HG03159 (cell line): ENCODE data around the gene VIM.

ENCODE experiments used
- ATAC-seq: cut with Tn5 transposase; IDR thresholded peaks from one replicate; pipeline ENCODE4 v1.9.1; 2021; ENCODE audit warnings: mild to moderate bottlenecking, moderate library complexity; ENCODE audit not compliant: unreplicated experiment

The VIM gene

DNA sequence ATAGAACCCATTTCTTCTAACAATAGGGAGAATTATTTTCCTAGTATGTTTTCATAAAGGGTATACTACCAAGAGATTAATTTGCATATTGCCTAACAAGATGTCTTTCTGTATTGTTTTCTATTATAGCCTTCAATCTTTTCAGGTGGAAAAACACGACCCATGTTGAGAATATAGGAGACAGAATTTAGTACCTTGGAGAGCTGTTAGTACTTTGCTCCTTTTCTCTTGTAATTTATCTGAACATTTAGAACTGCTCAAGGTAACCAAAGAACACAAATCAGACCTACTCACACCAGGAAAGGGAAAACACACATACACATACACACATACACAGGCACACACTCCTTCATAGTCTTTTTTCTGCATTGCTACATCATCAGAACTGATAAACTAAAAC, 18.7 kb upstream of the VIM start:
- ATAC-seq = no peak

DNA sequence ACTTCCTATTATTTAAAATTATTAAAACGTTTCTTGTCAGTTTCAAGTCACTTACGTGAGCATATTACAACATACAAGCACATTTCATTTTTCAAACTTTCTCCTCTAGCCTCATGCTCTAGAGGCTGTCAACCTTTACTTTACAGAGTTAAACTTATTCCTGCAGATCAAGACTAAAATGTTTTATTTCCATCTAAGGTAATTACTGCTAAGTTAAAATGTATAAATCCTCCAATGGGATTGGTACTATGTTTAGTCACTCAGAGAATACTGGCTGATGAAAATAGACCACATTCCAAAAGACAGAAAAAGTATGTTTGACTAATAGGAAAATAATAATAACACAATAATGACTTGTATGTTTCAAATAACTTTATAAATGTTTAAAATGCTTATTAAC, 18.2 kb upstream of the VIM start:
- no peak for ATAC-seq

DNA sequence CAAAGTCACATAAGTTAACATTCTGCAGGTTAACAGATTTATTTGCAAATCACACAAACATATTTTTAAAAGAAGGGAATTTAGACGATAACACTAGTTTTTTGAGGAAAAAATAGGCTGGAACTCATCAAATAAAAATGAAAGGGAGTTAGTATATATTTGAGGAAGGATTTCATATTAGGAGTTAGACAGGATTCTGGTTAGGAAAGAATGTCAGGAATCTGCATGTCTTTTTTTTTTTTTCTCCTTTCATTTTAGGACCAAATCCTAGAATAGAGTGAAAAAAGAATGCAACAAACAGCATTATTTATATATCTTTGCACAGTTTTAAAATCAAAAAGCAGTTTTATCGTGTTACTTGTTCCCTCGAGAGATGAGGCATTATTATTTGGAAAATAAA, 17.7 kb upstream of the VIM start:
- no peak for ATAC-seq

DNA sequence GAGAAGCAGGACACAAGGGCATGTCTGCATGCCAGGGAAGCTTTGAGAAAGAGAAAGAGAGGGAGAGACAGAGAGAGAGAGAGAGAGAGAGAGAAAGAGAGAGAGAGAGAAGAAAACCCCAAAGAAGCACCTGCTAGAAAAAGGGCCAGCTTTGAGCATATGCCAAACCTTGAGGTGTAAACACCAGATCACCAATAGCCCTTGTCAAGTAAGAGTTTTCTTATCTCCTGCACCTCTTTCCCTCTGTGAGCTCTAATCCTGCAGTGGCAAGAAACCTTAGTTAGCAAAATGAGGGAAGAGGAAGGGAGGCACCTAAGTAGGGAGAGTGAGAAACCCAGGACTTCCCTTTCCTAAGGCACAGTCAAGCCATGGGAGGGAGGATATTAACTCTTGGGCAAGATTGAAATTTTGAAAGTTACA, 15.2 kb upstream of the VIM start:
- no peak for ATAC-seq

DNA sequence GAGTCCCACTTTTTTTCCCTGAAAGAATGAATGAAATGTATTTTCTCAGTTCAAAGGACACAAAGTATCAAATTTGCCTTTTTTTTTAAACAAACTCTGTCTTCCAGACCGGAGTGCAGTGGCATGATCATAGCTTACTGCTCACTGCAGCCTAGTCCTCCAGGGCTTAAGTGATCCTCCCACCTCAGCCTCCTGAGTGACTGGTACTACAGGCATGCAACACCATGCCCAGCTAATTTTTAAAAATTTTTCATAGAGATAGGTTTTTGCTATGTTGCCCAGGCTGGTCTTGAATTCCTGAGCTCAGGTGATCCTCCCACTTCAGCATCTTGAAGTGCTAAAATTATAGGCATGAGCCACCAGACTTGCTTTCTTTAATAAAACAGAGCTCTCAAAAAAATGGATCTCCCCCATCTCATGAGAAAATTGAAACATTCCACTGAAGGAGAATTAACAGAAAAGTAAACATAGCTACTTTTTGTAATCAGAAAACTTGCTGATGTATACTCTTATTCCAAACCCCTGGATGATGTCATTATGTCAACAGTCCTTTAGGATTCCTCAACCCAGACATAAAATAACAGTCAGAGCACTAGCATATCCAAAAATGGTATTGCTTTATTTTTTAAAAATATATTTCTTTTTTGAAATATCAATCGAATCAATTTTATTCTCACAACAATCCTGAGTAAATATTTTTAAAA, 14.2 kb upstream of the VIM start:
- ATAC-seq = no peak

DNA sequence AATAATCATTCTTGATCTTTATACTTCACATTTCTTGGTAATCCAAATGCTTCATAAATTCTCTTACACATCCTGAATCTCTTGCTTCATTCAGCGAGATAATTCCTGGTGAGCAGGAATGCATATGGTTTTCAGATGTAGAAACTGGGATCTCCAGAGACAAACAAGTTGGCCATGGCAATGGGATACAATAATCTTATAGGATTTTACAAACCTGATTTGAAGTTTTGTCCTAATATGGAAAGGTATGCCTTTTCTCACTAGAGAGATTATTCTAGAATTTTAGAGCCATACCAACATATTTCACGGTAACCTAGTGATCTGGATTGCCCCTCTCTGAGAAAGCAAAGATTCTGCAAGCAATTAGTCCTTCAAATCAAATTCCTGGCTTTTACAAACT, 13.5 kb upstream of the VIM start:
- no peak for ATAC-seq

DNA sequence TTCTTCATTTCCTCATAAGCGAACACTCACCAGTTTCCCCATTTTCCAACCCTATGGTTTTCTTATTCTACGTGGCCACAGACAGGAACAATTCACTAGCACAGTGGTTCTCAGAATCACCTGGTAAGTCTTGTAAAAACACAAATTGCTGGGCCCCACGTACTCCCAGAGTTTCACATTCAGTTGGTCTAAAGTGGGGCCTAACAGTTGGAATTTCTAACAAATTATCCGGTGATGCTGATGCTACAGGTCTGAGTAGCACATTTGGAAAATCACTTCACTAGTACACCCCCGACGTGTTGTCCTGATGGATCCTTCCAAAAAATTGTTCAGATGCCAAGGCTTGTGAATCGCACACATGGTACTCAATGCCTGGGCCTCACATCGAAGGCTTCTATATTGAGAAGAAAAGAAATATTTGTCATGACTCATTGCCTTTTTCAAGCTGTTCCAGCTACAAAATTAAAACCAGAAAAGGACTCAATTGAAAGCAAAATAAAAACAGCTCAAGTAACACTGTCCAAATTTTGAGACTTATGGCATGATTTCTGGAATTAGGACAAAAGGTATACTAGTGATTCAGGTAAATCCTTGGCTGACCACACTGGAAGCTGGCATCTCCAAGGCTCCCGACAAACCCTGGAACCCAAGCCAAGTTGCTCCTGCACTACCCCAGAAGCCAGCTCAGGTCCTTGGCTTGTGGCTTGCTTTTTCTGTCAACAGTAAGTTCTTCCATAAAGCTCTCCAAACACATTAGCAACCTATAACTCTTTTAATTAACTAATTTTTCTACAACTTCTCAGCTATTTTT, 12.9 kb upstream of the VIM start:
- no peak for ATAC-seq

DNA sequence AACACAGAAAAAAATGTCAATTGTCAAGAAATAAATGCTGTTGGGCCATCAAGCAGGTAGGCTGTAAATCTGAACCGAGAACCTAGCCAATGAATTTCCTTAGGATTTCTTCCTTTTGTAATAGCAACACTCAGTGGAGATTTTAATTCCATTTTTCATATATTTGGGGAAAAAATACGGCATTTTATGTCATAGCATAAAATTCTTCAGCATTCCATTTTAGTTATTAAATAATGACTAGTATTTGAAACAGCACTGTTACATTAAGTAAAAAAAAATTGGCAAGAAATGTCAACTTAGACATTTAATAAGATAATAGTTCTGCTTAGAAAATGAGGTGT, 12.3 kb upstream of the VIM start:
- ATAC-seq = no peak

DNA sequence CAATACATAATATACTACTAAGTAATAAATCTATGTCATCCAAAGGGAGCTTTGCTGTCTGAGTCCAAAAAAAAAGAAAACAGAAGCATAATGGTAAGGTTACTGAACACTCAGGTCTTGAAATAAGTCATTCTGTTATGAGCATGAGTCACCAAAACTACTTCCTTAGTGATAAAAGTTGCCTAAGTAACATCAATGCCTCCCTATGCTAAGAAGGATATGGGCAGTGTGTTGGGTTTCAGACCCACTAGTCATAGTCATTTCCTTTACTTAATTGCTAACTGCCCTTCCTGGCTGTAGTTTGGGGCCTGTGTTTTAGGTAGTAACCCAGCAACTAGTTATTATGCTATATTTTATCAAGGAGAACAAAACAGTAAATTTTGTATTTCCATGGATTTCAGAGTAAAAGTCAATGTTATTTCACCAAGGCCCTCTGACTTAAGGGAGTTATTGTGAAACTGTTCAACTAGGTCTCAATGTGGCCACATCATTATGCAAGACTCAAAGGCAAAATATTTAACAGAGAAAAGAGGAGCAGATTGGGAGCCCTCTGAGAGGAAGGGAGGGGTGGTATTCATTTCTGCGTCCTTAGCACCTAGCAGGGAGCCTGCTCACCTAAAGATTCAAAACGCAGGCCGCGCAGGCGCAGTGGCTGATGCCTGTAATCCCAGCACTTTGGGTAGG, 11.7 kb upstream of the VIM start:
- peak; percentile 99 for ATAC-seq

DNA sequence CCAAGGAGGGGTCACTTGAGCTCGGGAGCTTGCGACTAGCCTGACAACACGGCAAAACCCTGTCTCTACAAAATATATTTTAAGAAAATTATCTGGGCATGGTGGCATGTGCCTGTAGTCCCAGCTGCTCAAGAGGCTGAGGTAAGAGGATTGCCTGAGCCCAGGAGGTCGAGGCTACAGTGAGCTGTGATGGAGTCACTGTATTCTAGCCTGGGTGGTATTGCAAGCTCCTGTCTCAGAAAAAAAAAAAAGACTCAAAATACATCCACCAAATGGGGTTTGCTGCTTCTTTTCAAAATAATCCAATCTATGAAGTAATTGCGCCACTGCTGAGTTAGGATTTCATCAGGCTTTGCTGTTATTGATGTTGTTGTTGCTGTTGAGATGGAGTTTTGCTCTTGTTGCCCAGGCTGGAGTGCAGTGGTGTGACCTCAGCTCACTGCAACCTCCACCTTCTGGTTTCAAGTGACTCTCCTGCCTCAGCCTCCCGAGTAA, 11.1 kb upstream of the VIM start:
- ATAC-seq = no peak

DNA sequence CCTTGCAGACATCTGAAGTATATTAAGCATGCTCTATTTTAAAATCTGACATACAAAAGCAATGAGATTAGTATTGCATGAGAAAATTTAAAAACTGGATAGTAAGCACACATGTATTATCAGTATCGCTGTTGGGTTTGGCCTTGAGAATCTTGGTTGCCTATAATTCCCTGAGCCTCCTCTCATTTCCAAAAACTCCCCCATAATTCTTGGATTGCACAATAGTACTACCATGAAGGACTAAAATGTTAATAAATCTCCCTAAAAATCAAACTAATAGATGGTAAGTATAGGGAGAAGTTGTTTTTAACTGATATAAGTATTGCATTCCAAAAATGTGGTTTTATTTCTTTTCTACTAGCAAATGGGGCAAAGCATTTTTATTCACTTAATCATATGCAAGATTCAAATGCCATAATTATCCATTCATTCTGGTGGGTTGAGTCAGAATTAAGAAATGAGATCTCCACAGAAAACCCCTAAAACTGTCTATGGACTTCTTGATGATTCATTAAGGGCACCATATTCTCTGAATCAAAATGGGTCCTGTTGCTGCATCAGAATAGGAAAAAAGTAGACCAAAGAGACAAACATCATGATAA, 10.3 kb upstream of the VIM start:
- ATAC-seq = no peak

DNA sequence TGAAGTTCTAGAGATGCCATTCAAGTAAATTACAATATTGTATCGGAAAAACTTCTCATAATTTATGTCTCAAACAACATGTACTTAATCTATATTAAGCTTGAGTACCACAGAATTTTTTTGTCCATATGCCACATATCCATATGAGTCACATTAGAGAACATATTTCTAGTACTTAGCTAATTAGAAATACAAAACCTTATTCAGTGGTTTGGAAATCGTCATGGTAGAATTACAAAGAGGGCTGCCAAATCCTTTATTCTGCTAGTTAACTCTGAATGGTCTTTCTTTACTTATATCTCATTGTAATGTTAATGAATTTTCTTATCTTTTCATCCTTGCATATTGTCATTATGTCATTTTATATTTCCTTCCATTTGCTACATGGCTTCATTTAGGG, 9.0 kb upstream of the VIM start:
- ATAC-seq = no peak

DNA sequence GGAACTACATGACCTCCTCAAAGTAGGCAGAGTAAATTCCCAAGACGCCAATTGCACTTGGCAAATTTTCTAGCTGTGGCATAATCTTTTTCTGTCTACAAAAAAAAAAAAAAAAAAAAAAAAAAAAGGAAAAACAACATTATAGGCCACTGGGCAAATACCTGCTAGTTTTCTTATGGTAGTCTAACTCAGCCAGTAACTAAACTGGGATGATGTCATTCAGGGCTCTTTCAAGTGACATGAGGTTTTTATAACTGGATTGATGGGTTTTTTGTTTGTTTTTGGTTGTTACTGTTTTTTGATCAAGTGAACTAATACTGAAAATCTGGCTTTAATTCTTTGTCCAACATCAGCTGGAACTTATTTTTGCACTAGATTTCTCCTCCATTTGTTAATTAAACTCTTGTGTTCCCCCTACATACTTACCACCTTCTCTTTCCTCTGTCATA, 7.4 kb upstream of the VIM start:
- no peak for ATAC-seq

DNA sequence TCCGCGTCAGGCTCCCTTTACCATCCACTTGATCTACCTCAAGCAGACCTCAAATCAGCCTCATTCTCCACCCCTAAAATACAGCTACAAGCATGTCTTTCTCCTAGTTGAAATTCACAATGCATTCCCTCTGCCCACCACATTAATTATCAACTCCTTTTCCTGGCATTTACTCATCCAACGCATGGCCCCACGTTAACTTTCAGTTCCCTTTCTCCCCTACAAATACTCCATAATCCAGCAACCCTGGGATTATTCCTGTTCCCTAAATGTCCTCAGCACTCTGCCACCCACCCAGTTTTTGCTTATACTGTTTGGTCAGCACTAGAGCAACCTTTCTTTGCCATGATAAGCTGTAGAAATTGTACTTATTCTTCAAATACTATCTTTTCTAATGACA, 5.7 kb upstream of the VIM start:
- ATAC-seq = no peak

DNA sequence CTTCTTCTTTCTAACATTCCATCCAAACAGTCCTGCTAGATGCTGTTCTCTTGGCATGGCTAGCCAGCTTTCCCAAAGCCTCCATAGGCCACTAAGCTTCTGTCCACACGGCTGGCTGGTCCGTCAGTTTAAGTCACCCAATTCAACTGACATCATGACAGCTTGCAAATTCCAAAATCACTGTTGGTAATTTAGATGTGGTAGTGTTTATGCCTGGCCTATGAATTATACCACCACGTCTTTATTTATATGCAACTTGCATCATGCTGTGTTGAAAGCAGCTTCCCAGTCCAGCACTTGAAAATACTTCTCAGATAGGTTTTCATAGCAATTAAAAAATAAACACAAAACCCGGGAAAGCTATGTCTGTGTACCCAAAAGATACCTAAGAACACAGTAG, 2.2 kb upstream of the VIM start:
- ATAC-seq = no peak

DNA sequence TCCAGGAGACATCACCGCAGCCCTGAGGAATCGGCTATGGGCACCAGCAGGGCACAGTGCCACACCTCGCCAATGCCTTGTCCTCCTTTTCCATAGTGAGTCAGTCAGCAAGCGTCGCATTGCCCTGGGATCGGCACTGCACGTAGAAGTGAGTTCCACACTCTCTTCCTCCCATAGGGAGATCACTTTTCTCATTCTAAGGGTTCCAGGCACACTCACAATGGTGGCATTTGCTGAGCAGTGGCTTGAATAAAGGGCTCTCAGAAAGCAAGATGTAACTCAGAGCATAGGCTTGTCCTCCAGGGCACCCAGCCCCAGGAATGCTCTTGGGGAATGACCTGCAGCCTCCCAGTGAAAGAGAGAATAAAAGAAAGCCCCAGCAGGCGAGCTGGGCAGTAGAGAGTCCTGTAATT, 1.1 kb upstream of the VIM start:
- no peak for ATAC-seq

DNA sequence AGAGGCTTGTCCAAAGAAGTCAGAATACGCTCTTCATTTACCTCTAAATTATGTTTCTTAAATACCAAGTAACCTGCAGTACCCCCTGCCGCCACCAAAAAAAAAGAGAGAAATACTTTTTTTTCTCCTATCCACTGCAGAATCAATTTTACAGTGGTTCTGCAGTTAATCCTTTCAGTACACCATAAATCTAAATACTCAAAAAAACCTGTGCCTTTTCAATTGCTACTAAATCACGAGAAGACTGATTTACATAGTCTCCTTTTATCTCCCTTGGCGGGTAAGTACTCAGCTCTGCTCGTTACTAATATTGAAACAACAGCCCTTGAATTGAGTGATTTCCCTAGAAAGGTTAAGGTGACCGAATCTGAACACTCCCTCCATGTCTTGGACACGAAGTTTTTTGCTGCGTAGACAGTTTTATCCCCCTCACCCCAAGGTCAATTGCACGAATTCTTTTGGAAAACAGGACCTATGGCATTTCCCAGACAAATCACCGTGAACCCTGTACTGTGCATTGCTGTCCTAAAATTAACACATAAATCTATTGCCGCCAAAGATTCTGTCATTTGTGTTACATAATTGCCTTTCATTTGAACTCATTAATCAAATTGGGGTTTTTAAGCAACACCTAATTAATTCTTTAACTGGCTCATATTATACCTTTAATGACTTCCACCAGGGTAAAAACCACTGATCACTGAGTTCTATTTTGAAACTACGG, 512 bp upstream of the VIM start:
- ATAC-seq = peak; percentile 21

DNA sequence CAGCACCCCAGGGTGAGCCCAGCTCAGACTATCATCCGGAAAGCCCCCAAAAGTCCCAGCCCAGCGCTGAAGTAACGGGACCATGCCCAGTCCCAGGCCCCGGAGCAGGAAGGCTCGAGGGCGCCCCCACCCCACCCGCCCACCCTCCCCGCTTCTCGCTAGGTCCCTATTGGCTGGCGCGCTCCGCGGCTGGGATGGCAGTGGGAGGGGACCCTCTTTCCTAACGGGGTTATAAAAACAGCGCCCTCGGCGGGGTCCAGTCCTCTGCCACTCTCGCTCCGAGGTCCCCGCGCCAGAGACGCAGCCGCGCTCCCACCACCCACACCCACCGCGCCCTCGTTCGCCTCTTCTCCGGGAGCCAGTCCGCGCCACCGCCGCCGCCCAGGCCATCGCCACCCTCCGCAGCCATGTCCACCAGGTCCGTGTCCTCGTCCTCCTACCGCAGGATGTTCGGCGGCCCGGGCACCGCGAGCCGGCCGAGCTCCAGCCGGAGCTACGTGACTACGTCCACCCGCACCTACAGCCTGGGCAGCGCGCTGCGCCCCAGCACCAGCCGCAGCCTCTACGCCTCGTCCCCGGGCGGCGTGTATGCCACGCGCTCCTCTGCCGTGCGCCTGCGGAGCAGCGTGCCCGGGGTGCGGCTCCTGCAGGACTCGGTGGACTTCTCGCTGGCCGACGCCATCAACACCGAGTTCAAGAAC, 1.1 kb downstream of the VIM start:
- ATAC-seq = peak; percentile 10

DNA sequence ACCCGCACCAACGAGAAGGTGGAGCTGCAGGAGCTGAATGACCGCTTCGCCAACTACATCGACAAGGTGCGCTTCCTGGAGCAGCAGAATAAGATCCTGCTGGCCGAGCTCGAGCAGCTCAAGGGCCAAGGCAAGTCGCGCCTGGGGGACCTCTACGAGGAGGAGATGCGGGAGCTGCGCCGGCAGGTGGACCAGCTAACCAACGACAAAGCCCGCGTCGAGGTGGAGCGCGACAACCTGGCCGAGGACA, 1.6 kb downstream of the VIM start:
- ATAC-seq = no peak

DNA sequence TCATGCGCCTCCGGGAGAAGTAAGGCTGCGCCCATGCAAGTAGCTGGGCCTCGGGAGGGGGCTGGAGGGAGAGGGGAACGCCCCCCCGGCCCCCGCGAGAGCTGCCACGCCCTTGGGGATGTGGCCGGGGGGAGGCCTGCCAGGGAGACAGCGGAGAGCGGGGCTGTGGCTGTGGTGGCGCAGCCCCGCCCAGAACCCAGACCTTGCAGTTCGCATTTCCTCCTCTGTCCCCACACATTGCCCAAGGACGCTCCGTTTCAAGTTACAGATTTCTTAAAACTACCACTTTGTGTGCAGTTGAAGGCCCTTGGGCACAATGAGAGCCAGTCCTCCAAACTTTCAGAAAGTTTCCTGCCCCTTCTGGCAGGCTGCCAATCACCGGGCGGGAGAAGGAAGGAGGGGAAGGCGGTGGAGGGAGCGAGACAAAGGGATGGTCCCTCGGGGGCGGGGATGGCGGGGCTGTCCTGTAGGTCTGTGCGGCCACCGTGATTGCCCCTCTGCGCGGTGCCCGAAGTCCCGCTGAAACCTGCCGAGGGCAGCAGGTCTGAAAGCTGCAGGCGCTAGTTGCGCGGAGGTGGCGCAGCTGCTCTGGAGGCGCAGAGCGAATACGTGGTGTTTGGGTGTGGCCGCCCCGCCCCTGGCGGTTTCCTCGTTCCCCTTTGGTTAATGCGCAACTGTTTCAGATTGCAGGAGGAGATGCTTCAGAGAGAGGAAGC, 2.1 kb downstream of the VIM start:
- peak; percentile 54 for ATAC-seq
